Stimulated activated CD8-positive, alpha-beta memory T cell treated with anti-CD3 and anti-CD28 coated beads, Interleukin-15, amount 100 ng/mL, for 1 hour (primary cell): ENCODE results near the gene SOS2.
"Not testable (repeated sequence)": the region's sequence is repeated elsewhere in the genome, so short reads cannot be mapped to it uniquely, and the experiment has no call there.

Source experiments
- DNase-seq: peaks from one replicate; pipeline ENCODE4 v3.0.0-alpha.2; 2020; ENCODE audit warnings: low read depth

Gene SOS2

DNA sequence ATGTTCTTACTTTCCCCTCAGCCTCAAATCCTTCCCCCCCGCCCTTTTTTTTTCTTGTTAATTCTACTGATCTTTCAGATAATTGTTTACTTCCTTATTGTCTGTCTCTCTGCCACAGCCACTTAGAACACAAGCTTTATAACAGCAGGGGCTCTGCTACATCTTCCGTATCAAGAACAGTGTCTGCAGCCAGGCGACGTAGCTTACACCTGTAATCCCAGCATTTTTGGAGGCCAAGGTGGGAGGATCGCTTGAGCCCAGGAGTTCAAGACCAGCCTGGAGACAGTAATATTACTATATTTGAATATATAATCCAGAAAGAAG, 5.4 kb downstream of the SOS2 start:
- no peak for DNase-seq

- DNase-seq = no peak
Observed at GRCh38 chr14:50225067-50225973, 6.1 kb downstream of the SOS2 start.

DNA sequence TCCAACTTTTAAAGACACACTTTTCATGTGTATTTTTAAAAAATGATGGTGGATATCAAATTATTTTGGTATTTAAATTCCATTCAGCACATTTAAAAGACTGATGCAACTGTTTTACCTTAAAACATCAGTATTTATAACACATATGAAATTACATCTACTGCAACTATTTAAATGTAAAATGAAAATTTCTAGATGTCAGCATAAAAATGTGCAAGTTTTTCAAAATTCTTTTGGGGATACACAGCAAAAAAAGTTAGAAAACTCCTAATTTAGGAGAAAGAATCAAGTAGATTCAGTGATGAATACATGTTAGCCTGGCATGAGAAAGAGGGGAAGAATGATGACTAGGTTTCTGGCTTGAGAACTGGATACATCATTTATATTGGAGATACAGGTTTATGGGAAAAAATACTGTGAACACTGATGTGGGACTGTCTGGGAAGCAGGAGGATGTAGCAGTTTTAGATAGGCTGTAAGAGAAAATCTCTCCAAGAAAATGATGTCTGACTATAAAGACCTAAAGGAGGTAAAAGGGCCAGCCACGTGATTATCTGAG, 9.2 kb downstream of the SOS2 start:
- no peak for DNase-seq

DNA sequence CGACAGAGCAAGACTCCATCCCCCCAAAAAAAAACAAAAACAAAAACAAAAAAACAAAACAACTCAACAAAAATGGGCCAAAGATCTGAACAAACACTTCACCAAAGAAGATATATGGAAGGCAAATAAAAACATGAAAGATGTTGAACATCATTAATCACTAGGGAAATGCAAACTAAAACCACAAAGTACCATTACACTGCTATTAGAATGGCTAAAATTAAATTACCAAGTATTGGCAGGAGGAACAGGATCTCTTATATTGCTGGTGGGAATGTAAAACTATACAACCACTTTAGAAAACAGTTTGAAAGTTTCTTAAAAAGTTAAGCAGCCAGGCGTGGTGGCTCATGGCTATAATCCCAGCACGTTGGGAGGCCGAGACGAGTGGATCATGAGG, 12.9 kb downstream of the SOS2 start:
- no peak for DNase-seq

DNA sequence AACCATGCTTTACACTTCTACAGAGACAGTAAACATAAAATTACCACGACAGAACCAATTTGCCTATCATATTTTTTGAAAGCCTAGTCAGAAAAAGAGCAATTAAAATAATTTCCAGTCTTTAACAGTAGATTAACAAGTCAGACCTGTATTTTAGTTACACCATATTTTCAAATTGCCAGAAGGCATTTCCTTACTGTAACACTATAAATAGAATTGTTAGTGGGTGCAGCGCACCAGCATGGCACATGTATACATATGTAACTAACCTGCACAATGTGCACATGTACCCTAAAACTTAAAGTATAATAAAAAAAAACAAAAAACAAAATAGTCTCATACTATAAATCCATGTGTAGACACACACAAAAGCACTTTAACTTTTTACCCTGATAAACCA, 16.0 kb downstream of the SOS2 start:
- DNase-seq = no peak

GRCh38 chr14:50213795-50214194, 17.6 kb downstream of the SOS2 start:
- no peak for DNase-seq

GRCh38 chr14:50212726-50213125, 18.7 kb downstream of the SOS2 start:
- DNase-seq = no peak

DNA sequence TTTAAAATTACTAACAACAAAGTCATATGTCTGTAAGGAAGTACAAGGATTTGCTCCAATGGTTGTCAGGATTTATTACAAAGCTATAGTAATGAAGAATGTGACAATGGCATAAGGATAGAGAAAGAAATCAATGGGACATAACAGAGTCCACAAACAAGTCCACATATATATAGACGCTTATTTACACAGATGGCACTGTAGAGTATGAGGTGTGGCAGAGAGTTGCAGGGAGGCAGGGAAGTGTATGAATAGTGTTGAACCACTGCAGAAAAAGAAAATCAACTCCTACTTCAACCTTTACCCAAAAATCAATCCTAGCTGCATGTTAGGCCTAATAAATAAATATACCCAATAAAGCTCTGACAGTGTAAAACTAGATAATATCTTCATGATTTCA, 21.3 kb downstream of the SOS2 start:
- DNase-seq = no peak

DNA sequence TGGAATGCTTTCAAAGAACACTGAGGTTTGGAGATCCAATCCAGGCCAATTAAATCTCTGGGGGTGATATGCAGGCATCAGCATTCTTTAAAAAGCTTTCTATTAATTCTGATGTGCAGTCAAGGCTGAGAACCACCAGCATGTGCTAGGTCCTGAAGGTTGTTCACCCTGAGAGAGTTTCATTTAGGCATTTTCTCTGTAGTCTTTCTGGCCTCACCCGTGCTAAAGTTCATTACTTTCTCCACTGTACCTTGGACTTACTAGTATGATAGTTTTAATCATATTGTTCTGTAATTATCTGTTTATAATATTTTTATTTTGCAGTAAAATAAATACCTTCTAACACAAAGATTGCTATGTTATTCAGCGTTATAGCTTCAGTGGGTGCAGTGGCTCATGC, 32.9 kb downstream of the SOS2 start:
- no peak for DNase-seq

DNA sequence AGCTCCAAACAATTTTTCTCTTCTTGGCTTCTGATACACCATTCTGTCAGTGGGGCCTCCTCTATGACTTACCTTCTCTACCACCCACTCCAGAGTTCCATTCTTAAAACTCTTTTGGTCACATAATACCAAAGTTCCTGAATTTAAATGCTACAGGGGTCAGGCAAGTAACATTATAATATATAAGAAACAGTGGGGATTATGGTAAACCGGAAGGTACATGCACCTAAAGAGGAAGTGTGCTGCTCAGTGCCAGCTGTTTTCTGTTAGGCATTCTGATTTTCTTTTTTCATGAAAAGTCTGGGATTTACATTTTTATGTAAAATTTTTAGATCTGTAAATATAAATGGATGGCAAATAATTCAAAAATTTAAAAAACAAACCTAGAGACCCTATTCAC, 39.9 kb downstream of the SOS2 start:
- no peak for DNase-seq

DNA sequence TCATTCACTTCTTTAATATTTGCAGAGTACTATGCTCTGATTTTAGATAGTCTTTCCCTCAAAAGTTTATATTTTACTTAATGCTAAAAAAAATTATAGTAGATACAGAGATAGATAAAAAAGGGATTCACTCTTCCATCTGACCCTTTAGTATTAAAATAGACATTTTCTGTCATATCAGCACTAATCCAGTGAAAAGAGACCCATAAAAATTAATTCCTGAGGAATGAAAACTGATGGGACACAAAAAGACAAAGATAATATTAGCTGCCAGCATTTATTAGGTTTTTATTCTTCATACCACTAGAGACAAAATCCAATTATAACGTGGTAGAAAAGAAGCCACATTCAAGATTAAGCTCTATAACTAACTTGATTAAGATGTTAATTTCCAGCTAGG, 45.3 kb downstream of the SOS2 start:
- DNase-seq = no peak

GRCh38 chr14:50173891-50174290, 57.5 kb downstream of the SOS2 start:
- no peak for DNase-seq

DNA sequence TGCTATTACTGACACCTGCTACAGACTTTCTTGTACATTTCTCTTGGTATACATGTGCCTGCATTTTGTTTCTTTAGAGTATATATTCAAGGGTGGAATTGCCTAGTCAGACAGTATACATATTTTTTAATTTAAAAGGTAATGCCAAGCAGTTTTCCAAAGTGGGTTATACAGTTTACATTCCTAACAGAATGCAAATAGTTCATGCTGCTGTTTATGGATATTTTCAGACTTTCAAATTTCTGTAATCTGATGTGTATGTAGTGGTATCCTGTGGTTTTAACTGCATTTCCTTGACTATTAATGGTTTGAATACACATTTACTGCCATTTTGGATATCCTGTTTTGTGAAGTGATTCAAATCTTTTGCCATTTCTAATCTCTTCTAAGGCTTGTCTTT, 59.5 kb downstream of the SOS2 start:
- DNase-seq = no peak

GRCh38 chr14:50167381-50167780, 64.0 kb downstream of the SOS2 start:
- not testable (repeated sequence) for DNase-seq

- no peak for DNase-seq
Observed at GRCh38 chr14:50156111-50156510, 75.3 kb downstream of the SOS2 start.

- no peak for DNase-seq
Observed at GRCh38 chr14:50148799-50149198, 82.6 kb downstream of the SOS2 start.

- no peak for DNase-seq
Observed at GRCh38 chr14:50139192-50139591, 92.2 kb downstream of the SOS2 start.

- DNase-seq = no peak
Observed at GRCh38 chr14:50127802-50128201, 103.6 kb downstream of the SOS2 start.

GRCh38 chr14:50123062-50123461, 108.3 kb downstream of the SOS2 start:
- DNase-seq = no peak

DNA sequence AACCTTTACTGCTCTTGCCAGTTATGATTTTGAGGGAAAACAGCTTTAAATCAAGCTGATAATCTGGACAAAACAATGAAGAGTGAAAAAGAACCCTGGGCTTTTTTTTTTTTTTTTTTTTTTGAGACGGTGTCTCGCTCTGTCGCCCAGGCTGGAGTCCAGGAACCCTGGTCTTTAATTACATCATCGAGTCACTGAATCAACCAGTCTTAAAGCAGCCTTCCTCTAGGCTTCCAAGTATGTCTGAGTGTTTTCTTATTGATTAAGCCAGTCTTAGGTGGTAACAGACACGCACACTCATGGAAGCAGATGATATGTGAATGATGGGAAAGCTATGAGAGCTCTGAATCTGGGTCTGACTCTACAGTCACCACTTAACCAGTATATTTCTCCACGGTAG, 109.1 kb downstream of the SOS2 start:
- no peak for DNase-seq

GRCh38 chr14:50121486-50121885, 109.9 kb downstream of the SOS2 start:
- DNase-seq = no peak

DNA sequence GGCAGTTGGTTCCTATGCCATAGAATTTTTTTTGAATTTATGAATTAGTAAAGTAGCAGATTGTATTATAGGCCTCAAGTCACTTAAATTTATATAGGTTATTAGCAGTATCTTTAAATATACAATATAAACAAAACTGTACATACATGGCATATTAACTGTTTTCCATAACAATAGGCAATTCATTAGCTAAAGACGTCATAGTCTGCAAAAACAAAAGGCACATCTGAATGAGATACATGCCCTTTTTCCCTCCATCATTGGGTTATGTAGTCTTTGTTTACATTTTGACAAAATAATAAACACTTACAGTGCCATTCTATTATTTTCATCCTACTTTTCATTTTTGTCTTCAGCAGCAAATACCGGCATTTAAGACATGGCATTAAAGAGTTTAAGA, 113.9 kb downstream of the SOS2 start:
- no peak for DNase-seq

DNA sequence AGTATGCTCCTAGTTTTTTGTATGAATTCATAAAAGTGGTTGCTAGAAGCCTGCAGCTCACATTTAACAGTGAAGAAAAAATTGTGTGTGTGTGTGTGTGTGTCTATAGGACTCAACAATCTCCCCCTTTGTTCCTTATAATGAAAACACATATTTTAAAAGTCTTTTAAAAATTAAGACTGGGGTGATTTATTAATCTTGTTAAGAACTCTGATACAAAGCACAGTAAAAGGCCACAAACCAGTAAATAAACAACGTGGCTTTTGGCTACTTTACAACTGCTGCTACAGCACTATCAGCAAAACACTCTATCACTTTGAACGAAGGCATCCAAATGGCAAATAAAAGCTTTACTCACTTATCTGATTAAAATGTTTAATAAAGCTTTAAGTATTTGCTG, 114.4 kb downstream of the SOS2 start:
- DNase-seq = no peak
